Fibroblast of lung (primary cell): Measurements from ENCODE around the gene EYA2. TPM values are rescaled to one million over a fixed set of nuclear protein-coding genes. Genes with fewer than 3 reads are reported as not detected.

Source experiments
- DNase-seq, 2 donors: peaks; one replicate each; pipeline versions ENCODE4 v3.0.0 to v3.0.0-alpha.2; 2010; ENCODE audit warnings: low read depth in 2 of 2
- H2AFZ ChIP-seq: 2 replicates; pipeline ENCODE4 v1.5.1; 2012; ENCODE audit warnings: low read length, control low read depth, inconsistent platforms
- H3K27ac ChIP-seq: 2 replicates; pipeline ENCODE4 v1.5.1; 2011; ENCODE audit warnings: low read length, control low read depth; ENCODE audit not compliant: insufficient read depth
- H3K27me3 ChIP-seq: 2 replicates; pipeline ENCODE4 v1.5.1; 2011; ENCODE audit warnings: mild to moderate bottlenecking, low read length; ENCODE audit not compliant: control insufficient read depth, insufficient read depth
- H3K36me3 ChIP-seq: 2 replicates; pipeline ENCODE4 v1.5.1; 2011; ENCODE audit warnings: low read length; ENCODE audit not compliant: control insufficient read depth, insufficient read depth
- H3K4me1 ChIP-seq: 2 replicates; pipeline ENCODE4 v1.5.1; 2011; ENCODE audit warnings: low read length; ENCODE audit not compliant: control insufficient read depth, insufficient read depth; ENCODE audit errors: extremely low read depth
- H3K4me2 ChIP-seq: 2 replicates; pipeline ENCODE4 v1.5.1; 2011; ENCODE audit warnings: low read length, control low read depth; ENCODE audit not compliant: insufficient read depth; ENCODE audit errors: extremely low read depth
- H3K4me3 ChIP-seq, 4 experiments: fragments of 200-600 bp in 1 of 4; sonication (generic) in 1 of 4; replicated peaks in 1 of 4; 2 replicates each; pipeline ENCODE4 v1.5.1; 2011 to 2016; ENCODE audit warnings: low read length in 4 of 4, low read depth in 3 of 4, mild to moderate bottlenecking in 3 of 4, control low read depth in 2 of 4, inconsistent platforms in 1 of 4, mixed read lengths in 1 of 4; ENCODE audit not compliant: insufficient read depth in 1 of 4; ENCODE audit errors: control extremely low read depth in 1 of 4
- H3K79me2 ChIP-seq: 2 replicates; pipeline ENCODE4 v1.5.1; 2012; ENCODE audit warnings: mild to moderate bottlenecking, low read length, inconsistent platforms; ENCODE audit not compliant: control insufficient read depth, insufficient read depth
- H3K9ac ChIP-seq: 2 replicates; pipeline ENCODE4 v1.5.1; 2011; ENCODE audit warnings: mild to moderate bottlenecking, low read length, control low read depth; ENCODE audit not compliant: insufficient read depth
- H3K9me3 ChIP-seq: 2 replicates; pipeline ENCODE4 v1.5.1; 2012; ENCODE audit warnings: low read depth, low read length; ENCODE audit not compliant: control insufficient read depth, insufficient read depth
- H4K20me1 ChIP-seq: 2 replicates; pipeline ENCODE4 v1.5.1; 2011; ENCODE audit warnings: low read length; ENCODE audit not compliant: control insufficient read depth, insufficient read depth; ENCODE audit errors: extremely low read depth
- EZH2 ChIP-seq: IDR thresholded peaks from 2 replicates; pipeline ENCODE4 v1.5.1; 2012; ENCODE audit warnings: low read length, control low read depth, mild to moderate bottlenecking; ENCODE audit errors: missing control alignments
- polyA plus RNA-seq, 2 donors: library from polyadenylated mRNA; depleted of rRNA in 1 of 2; stranded (reverse) in 1 of 2; unstranded in 1 of 2; fragments of >200 nt; gene quantifications; 2 replicates each; pipeline ENCODE4 v1.2.1, GENCODE V29; 2011 to 2012; ENCODE audit warnings: missing spikeins in 1 of 2
- total RNA-seq: library from RNA; depleted of rRNA; stranded (reverse); fragments of >200 nt; gene quantifications from 2 replicates; pipeline ENCODE4 v1.2.1, GENCODE V29; 2014
- TF ChIP-seq, protein P1 (sequence below), 2 donors: IDR thresholded peaks in 1 of 2; conservative IDR thresholded peaks in 1 of 2; 1 replicate in 1 of 2; 2 replicates in 1 of 2; pipeline ENCODE4 v1.5.1; 2011 to 2012; ENCODE audit warnings: low read length in 2 of 2, control low read depth in 1 of 2, inconsistent platforms in 1 of 2, low read depth in 1 of 2, mild to moderate bottlenecking in 1 of 2

The EYA2 gene
- total and polyA plus RNA-seq, 2 donors (not counting 1 experiment from before 2014, with no cell fraction given) = 0.37 to 1.7 TPM

DNA sequence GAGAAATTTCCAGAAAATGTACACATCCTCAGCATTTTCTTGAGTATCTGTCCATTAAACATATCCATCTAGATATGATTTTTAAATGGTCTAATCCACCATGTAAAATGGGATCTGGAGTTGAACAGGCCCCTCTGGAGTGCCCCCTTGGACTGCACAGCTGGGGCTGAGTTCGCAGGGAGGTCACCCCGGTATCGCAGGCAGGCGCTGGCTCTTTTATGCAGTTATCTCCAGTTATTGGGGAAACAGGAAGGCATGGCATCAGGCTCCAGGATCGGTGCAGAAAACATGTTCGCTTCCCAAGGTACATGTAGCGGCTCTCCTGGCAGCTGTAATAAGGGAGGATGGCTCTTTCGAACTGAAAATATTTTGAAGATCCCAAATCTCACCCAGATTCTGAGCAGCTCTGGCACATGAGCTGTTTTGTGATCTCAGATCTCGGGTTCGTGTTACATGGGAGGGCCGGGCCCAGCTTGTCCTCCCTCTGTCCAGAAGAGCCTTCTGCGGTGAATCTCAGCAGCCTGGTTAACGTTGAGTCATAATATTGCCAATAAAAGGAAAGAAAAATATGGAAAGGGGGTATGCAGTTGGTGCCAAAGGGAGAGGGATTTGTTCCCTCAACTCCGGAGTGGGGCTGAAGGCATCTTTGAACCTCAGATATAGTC lies 167.7 kb downstream of the EYA2 start:
- DNase-seq = no peak
- no peak overlapping the region for H2AFZ ChIP-seq
- no peak overlapping the region for H3K9ac ChIP-seq
- no peaks in the 10 kb centered on the region for H3K27me3 ChIP-seq
- no peaks in the 10 kb centered on the region for H3K9me3 ChIP-seq
- no peaks in the 10 kb centered on the region for H3K4me1 ChIP-seq
- no peak overlapping the region for H3K4me3 ChIP-seq
- no peaks in the 10 kb centered on the region for H3K79me2 ChIP-seq
- H3K4me2 ChIP-seq = no peak overlapping the region
- no peak overlapping the region for H3K27ac ChIP-seq
- no peak for TF ChIP-seq EZH2
- TF ChIP-seq, protein P1, sequence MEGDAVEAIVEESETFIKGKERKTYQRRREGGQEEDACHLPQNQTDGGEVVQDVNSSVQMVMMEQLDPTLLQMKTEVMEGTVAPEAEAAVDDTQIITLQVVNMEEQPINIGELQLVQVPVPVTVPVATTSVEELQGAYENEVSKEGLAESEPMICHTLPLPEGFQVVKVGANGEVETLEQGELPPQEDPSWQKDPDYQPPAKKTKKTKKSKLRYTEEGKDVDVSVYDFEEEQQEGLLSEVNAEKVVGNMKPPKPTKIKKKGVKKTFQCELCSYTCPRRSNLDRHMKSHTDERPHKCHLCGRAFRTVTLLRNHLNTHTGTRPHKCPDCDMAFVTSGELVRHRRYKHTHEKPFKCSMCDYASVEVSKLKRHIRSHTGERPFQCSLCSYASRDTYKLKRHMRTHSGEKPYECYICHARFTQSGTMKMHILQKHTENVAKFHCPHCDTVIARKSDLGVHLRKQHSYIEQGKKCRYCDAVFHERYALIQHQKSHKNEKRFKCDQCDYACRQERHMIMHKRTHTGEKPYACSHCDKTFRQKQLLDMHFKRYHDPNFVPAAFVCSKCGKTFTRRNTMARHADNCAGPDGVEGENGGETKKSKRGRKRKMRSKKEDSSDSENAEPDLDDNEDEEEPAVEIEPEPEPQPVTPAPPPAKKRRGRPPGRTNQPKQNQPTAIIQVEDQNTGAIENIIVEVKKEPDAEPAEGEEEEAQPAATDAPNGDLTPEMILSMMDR (conservative IDR thresholded peaks at IDR 0.05 in 1 of 2, IDR thresholded peaks at IDR 0.05 in 1 of 2; ENCODE audit: low read depth in 1 of 2, low read length in 2 of 2) = no peak
- H4K20me1 ChIP-seq = no peaks in the 10 kb centered on the region
- no peaks in the 10 kb centered on the region for H3K36me3 ChIP-seq

DNA sequence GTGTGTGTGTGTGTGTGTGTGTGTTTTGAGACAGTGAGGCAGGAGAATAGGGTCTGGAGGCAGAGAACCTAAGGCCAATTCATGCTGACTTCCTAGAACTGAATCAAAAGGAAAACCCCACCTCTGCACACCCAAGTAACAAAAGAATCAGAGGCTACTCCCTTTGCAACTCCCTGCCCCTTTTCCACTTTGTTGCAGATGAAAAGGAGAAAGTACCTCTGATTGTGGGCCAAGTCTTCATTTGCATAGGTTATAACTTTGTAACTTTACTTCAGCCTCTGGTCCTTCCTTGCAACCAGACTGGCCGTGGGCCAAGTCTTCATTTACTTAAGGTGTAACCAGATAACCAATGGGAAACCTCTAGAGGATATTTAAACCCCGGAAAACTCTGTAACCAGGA lies 168.8 kb downstream of the EYA2 start:
- Histone ChIP-seq H3K4me3 (no peak overlapping the region), H2AFZ (no peak overlapping the region), H4K20me1 (no peaks in the 10 kb centered on the region), H3K4me1 (no peaks in the 10 kb centered on the region), H3K9me3 (no peaks in the 10 kb centered on the region), H3K36me3 (no peaks in the 10 kb centered on the region), H3K9ac (no peak overlapping the region), H3K79me2 (no peaks in the 10 kb centered on the region), H3K27me3 (no peaks in the 10 kb centered on the region), H3K4me2 (no peak overlapping the region), H3K27ac (no peak overlapping the region)
- no peak for TF ChIP-seq EZH2
- TF ChIP-seq, protein P1 (conservative IDR thresholded peaks at IDR 0.05 in 1 of 2, IDR thresholded peaks at IDR 0.05 in 1 of 2; ENCODE audit: low read depth in 1 of 2, low read length in 2 of 2) = no peak
- DNase-seq = no peak

DNA sequence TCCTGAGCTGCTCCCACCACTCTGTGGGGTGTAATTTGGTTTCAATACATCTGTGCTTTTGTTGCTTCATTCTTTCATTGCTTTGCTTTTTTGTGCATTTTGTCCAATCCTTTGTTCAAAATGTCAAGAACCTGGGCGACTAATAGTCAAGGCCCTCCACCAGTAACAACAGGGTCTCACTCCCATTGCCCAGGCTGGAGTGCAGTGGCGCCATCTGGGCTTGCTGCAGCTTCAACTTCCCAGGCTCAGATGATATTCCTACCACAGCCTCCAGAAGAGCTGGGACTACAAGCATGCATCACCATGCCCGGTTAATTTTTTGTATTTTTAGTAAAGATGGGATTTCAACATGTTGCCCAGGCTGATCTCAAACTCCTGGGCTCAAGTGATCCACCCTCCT lies 169.2 kb downstream of the EYA2 start:
- Histone ChIP-seq H3K27ac (no peak overlapping the region), H3K9ac (no peak overlapping the region), H3K4me1 (no peaks in the 10 kb centered on the region), H3K4me2 (no peak overlapping the region), H3K36me3 (no peaks in the 10 kb centered on the region), H4K20me1 (no peaks in the 10 kb centered on the region), H3K79me2 (no peaks in the 10 kb centered on the region), H3K9me3 (no peaks in the 10 kb centered on the region), H3K27me3 (no peaks in the 10 kb centered on the region), H2AFZ (no peak overlapping the region), H3K4me3 (no peak overlapping the region)
- no peak for DNase-seq
- TF ChIP-seq, protein P1 (conservative IDR thresholded peaks at IDR 0.05 in 1 of 2, IDR thresholded peaks at IDR 0.05 in 1 of 2; ENCODE audit: low read depth in 1 of 2, low read length in 2 of 2) = no peak
- no peak for TF ChIP-seq EZH2
